GM18867 (cell line): ENCODE data around the gene CCDC184.

Experiments used
- ATAC-seq: cut with Tn5 transposase; IDR thresholded peaks from one replicate; pipeline ENCODE4 v1.9.1; 2021; ENCODE audit warnings: mild to moderate bottlenecking, moderate library complexity; ENCODE audit not compliant: unreplicated experiment

The CCDC184 gene

DNA sequence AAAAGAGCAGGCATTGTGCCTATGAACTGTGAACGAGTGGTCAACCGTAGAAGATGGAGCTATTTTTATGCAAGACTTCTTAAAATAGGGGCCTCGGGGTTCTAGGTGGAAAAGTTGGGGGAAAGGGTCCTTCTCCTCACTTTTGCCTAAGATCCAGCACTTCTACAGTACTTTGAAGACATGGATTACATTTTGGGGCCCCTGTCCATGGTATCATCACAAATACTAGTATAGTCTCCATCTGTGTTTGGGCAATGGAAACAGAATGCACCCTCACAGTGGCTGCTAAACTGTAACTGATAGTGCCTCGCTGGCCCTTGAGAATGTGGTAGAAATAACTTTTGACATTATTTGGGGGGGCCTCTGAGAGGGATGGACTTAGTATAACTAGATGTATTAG, 5.5 kb upstream of the CCDC184 start:
- ATAC-seq = no peak

GRCh38 chr12:48179466-48179865, 4.0 kb upstream of the CCDC184 start:
- ATAC-seq = no peak

DNA sequence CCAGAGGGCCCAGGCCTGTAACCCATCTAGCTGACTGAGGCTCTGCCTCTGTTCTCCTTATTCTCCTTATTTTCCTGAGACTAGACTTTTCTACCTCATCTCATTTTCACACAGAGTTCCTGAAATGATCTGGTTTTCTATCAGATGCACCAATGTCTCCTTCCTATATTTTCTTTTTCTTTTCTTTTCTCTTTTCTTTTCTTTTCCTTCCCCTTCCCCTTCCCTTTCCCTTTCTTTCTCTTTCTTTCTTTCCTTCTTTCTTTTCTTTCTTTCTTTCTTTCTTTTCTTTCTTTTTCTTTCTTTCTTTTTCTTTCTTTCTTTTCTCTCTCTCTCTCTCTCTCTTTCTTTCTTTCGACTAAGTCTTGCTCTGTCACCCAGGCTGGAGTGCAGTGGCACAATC, 3.0 kb upstream of the CCDC184 start:
- ATAC-seq = no peak

DNA sequence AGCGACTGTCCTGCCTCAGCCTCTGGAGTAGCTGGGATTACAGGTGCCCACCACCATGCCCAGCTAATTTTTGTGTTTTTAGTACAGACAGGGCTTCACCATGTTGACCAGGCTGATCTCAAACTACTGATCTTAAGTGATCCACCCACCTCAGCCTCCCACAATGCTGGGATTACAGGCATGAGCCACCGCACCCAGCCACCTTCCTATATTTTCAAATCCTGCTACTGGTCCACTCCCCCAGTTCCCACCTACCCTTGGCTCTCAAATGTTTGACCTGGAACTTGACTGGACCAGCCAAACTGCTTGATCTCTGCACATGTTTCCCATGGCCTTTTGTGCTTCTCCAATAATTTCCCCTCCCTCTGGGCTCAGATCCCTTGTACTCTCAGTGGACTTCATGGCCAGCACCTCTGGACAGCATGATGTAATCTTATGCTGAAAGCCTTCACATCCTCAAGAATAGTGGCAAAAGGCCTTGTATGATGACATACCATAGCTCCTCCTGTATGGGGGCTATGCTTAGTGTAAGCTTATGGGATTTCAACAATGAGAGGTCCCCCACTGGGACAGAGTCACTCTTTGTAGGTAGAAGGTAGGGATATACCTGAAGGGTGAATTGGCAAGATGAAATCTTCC, 2.5 kb upstream of the CCDC184 start:
- no peak for ATAC-seq

DNA sequence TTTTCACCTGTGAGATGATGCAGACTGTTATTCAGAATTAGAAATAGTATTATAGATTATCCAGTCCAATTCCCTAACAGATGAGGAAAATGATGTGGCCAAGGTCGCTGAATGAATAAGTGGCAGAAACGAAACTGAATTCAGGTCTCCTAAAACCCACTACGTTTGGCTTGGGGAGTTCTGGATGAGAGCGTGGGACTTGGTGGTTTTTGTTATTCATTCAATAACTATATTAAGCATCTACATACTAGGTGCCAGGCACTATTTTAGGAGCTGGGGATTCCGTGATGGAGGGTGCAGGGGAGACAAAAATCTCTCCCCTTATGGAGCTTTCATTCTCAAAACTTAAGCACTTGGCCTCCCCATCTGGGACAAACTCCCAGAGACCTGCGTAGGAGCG, 813 bp upstream of the CCDC184 start:
- no peak for ATAC-seq

DNA sequence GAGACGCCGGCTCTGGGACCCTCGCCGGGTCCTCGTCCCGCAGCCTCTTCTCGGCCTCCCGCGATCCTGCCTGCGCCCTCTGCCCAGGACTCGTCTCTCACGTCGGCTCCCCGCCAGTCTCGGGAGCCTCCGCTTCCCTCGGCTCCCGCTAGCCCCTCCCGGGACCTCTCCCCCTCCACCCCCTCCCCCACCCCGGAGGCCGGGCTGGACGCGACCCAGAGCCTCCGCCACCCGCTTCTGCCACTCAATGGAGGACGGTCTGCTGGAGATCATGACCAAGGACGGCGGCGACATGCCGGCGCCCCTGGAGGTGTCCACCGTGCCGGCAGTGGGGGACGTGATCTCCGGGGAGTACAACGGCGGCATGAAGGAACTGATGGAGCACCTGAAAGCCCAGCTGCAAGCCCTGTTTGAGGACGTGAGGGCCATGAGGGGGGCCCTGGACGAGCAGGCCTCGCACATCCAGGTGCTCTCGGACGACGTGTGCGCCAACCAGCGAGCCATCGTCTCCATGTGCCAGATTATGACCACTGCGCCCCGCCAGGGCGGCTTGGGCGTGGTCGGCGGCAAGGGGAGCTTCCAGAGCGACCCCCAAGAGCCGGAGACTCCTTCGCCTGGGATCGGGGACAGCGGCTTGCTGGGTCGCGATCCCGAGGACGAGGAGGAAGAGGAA, 568 bp downstream of the CCDC184 start:
- no peak for ATAC-seq

- no peak for ATAC-seq
Measured at GRCh38 chr12:48184549-48184922, 1.1 kb downstream of the CCDC184 start.

DNA sequence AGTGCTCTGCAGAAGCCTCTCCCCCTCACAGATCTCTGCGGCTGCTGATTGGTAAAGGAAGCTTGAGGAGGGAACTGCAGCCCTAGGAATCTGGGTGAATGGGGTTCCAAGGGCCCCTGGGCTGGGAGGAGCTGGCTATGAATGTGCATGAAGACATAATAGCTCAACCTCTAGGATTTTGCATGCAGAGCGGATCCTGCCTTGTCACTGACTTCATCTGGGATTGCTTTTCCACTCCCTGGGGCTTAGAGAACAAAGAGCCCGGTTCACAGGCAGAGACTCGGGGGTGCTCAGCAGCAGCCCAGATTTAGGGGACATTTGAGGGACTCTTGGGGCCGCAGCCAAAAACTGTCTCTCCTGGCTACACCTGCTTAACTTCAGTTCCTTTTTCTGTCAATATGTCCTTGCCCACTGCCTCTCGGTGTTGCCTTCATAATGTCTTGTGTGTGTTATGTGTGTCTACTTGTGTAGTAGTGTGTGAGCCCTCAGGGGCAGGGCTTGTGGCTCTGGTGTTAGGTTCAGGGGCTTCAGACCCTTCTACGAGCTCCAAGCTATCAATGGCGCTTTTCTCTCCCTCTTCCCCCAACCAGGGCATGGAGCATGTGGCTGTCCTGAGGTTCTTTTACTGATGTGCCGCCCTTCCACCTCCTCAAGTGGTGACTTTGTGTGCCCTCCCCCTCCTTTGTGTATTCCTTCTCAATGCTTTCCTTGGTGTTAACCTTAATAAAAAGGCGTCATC, 1.9 kb downstream of the CCDC184 start:
- no peak for ATAC-seq

DNA sequence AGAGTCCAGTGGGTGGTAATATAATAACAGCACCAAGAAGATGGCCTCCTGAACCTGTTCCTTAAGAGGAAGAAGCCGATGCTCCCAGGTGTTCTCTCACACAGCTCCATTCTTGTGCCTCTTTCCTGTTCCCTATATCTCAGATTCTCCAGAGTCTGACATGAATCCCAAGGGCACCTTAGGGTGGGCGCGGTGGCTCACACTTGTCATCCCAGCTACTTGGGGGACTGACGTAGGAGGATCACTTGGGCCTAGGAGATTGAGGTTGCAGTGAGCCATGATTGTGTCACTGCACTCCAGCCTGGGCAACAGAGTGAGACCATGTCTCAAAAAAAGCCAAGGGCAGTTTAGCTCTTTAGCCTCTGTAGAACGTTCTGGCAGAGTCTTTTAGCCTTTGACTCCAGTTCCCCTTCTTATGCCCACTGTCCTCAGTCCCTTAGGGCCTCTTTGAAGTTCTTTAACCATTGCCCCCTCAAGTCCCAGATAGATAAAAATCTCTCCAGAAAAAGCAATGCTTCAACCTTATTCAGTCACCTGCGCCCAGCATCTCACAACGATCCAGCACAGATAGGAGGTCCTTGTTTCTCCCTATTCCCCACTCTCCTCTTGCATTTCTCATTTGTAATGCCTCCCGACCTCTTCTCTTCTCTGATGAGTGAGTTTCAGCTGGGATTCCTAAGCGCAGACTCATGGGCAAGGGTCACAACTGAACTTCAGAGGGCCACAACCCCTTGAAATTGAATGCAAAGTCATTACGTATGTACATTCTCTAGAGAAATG, 4.7 kb downstream of the CCDC184 start:
- ATAC-seq = no peak

- peak; percentile 76 for ATAC-seq
Measured at GRCh38 chr12:48189331-48190125, 6.1 kb downstream of the CCDC184 start.

DNA sequence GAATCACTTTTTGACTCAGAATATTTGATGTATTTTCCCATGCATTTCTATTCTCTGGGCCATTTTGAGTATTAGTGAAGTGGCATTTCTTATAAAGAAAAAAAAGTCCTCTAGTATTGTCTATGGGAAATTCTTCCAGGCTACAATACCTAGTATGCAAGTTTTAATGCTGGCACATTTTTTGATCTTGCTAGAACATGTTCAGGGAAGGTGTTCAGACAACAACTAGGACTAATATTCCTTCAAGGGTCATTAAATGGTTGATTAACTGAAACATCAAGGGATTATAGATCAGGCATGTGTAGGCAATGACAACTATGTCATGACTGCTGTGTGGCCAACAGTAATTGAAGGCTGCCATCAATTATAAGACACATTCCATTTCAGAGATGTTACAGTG, 7.7 kb downstream of the CCDC184 start:
- ATAC-seq = no peak

GRCh38 chr12:48192861-48193260, 9.4 kb downstream of the CCDC184 start:
- no peak for ATAC-seq

GRCh38 chr12:48193623-48194022, 10.2 kb downstream of the CCDC184 start:
- no peak for ATAC-seq

- ATAC-seq = no peak
Measured at GRCh38 chr12:48194799-48195201, 11.4 kb downstream of the CCDC184 start.

GRCh38 chr12:48197549-48197970, 14.1 kb downstream of the CCDC184 start:
- peak; percentile 19 for ATAC-seq

DNA sequence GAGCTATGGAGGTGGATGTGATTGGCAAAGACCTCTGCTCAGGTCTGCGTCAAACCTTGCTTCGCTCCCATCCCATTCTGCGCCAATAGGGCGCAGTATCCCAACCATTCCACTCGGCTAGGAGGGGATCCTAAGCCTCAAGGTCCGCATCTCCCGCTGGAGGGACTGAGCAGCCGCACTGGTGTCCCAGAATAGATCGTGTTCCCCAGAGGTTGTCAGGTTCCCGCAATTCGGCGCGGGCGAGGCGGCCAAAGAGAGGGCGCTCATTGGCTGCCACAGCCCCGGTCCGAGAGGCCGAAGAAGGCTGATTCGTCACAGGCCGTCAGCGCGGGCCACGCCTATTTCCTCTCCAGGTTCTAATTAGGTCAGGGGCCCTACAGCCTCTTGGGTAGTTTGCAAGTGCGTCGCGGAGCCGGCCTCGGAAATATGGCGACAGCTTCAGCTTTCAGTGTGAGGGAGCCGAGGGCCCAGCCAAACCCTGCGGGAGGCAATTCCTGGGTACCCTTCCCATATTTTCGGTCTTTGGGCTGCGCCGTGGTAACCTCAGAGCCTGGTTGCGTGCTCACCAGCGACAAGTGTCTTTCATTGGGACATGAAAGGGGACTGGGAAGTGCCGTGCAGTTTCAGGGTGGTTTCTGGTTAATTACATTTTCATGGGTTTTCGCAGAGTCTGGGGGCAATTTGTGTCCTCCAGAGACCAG, 14.7 kb downstream of the CCDC184 start:
- peak; percentile 100 for ATAC-seq

- peak; percentile 18 for ATAC-seq
Measured at GRCh38 chr12:48198672-48198971, 15.2 kb downstream of the CCDC184 start.

GRCh38 chr12:48198985-48199384, 15.5 kb downstream of the CCDC184 start:
- ATAC-seq = no peak

- ATAC-seq = no peak
Measured at GRCh38 chr12:48199774-48200221, 16.4 kb downstream of the CCDC184 start.

GRCh38 chr12:48201091-48201490, 17.6 kb downstream of the CCDC184 start:
- ATAC-seq = no peak
